GM18517 (cell line): ENCODE measurements around the gene KCNA1.

ENCODE experiments used
- ATAC-seq: cut with Tn5 transposase; IDR thresholded peaks from one replicate; pipeline ENCODE4 v1.9.1; 2021; ENCODE audit warnings: mild to moderate bottlenecking, moderate library complexity; ENCODE audit not compliant: unreplicated experiment

Gene KCNA1

DNA sequence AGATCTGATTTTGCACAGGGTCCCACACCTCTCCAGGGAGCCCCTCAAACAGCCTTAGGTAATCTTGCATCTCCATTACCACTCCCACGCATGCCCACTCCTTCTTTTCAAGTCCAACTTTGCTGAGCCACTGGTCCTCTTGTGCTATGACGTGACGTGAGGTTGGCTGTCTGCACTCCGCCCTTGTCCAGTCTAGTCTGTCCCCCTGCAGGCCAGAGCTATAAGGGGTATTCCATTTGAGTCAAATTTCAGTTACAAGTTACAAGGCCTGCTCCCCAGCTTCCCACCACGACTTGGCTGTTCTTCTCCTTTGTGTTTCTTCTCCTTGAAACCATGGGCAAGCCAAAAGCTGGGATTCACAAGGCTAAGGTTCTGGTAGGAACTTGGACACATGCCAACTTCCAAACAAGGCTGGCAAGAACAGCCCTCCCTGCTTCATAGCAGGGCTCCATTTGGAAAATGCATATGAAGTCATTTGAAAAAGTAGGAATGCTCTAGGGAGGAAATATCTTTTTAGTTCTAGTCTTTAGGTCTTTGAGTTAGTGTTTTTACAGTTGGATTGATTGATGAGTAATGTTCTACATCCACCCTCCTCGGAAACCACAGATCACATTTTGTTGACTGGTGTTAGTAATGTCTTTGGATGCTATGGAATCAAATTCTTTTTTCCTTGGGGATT lies 49.1 kb downstream of the KCNA1 start:
- ATAC-seq, result no peak

DNA sequence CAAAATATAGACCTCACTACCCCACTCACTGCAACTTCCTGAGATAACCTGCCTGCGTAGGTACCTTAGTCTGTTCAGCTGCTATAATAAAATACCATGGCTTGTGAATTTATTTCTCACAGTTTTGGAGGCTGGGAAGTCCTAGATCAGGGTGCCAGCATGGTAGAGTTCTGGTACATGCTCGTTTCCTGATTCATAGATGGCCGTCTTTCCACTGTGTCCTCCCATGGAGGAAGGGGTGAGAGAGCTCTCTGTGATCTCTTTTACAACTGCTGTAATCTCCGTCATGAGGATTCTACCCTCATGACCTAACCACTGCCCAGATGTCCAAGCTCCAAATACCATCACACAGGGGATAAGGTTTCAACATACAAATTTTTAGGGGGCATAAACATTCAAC lies 49.7 kb downstream of the KCNA1 start:
- ATAC-seq, result no peak

DNA sequence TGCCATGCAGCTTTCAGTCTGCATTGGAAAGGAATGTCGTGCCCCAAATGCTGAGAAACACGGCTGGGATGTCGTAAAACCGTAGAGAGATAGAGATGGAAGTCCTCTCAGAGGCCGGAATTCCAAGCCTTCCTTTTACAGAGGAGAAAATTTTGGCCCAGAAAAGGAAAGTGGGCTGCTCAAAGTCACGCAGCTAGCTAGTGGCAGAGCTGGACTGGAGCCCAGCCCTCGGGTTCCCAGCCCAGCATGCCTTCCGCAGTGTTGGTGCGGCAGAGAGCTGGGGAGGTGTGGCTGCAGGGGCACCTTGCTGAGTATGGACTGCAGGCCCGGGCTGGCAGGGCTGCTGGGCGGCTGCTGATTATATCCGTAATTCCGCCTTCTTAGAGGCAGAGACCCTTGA lies 50.3 kb downstream of the KCNA1 start:
- no peak for ATAC-seq

DNA sequence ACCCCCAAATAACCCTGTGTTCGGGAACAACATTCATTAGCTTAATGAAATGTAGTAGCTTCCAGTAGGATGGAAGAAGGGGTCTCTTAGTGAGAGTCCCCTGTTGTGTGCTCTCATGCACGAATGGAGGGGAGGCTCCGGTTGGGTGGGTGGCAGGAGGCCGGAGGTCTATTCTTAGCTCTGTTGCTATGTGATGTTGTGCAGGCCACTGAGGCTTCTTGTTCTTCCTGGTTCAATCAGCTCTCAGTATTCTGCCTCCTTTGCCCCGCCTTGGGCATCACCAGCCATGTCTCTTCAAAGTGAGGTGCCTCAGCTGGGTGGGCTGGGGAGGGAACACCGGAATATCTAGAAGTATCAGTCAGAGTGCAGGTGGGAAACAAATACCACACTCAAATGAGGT lies 50.8 kb downstream of the KCNA1 start:
- ATAC-seq, result no peak

DNA sequence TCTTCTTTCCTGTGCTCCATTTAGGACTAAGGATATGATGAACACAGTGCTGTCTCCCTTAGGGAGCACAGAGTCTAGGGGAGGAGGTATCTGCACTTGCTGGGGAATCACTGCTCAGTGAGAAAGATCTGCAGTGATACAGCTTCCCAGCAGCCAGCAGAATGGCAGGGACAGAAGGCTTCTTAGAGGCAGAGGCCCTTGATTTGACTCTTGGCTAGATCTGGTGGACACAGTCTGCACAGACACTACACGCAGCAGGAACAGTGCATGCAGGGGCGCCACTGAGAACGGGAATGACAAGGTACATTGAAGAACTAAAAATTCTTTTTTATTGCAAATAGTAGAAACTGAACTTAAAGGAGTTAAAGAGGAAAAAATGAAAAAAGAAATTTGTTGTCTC lies 51.6 kb downstream of the KCNA1 start:
- ATAC-seq, result no peak

DNA sequence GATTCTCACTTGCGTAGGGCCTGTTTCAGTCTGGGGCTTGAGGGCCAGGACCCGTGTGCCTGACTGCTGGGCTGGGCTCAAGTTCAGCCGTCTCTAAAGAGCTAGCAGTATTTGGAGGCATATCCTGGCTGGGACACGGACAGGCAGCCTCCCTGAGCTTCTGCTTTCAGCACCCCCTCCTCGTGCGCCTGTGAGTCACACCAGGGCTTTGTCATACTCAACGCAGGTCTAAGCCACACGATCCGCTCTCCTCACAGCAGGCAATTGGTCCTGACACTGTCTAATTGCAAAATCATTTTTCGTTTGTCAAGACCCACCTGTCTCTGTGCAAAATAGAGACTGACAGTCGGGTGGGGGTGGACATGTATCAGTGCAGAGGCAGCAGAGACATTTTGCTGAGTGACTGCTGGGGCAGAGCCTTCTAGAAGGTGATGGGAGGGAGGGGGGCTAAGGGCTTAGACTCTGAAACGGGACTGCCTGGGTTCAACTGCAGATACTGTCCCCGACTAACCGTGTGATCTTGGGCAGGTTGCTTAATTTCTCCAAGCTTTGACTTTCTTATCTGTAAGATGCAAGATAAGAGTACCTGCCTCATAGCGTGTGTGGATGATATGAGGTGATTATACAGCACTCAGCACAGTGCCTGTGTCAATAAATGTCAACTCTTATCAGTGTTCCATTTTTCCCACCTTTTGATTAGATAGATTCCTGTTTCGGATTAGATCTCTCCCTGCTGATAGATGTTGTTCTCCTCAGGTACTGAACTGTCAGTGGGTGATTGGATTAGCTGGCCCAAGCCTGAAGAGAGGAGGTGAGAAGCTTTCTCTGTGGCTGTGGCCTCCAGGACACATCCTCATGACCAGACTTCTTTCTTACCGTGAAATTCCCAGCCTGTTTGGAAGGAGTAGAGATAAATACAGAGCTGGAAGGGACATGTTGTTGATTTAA lies 53.1 kb downstream of the KCNA1 start:
- ATAC-seq, result no peak
